Breast epithelium (tissue), 4 donors: ENCODE data around the gene RAI1. TPM values are rescaled to one million over a fixed set of nuclear protein-coding genes. Genes with fewer than 3 reads are reported as not detected.
A peak's percentile ranks its signal among the peaks of the same experiment; 100 is the strongest.

Source experiments
- DNase-seq, 2 donors: peaks; one replicate each; pipeline ENCODE4 v3.0.0-alpha.2; 2019; ENCODE audit warnings: low spot score in 2 of 2
- H3K27ac ChIP-seq, 2 donors: fragments of 200-600 bp; sonication (generic) in 1 of 2; one replicate each; pipeline ENCODE4 v1.5.1; 2016 to 2019; ENCODE audit warnings: mild to moderate bottlenecking in 1 of 2
- H3K27me3 ChIP-seq, 2 donors: fragments of 200-600 bp; sonication (generic) in 1 of 2; one replicate each; pipeline versions ENCODE4 v1.5.1 to v1.6.0; 2017 to 2019; ENCODE audit warnings: control low read depth in 1 of 2, mild to moderate bottlenecking in 1 of 2
- H3K36me3 ChIP-seq: fragments of 200-600 bp; one replicate; pipeline ENCODE4 v1.5.1; 2019
- H3K4me1 ChIP-seq, 2 donors: fragments of 200-600 bp; sonication (generic); one replicate each; pipeline ENCODE4 v1.5.1; 2016 to 2019; ENCODE audit warnings: control low read depth in 1 of 2
- H3K4me3 ChIP-seq, 3 donors: fragments of 200-600 bp; sonication (generic); 1 replicate in 2 of 3; 2 replicates in 1 of 3; pipeline ENCODE4 v1.5.1; 2016 to 2019; ENCODE audit warnings: mild to moderate bottlenecking in 3 of 3, moderate library complexity in 2 of 3
- H3K9me3 ChIP-seq, 2 donors: fragments of 200-600 bp; sonication (generic) in 1 of 2; one replicate each; pipeline ENCODE4 v1.5.1; 2016 to 2019; ENCODE audit warnings: control low read depth in 1 of 2
- POLR2A ChIP-seq: fragments of 450-650 bp; IDR thresholded peaks from one replicate; pipeline ENCODE4 v1.6.1; 2016; ENCODE audit warnings: antibody characterized with exemption, mild to moderate bottlenecking, moderate library complexity
- POLR2AphosphoS5 ChIP-seq, 3 donors: sonication (generic); formaldehyde crosslinking; IDR thresholded peaks; one replicate each; pipeline ENCODE4 v1.6.1; 2017; ENCODE audit warnings: antibody characterized with exemption in 3 of 3
- intact Hi-C: fragments of 100-400 bp; cut with DNase I; formaldehyde crosslinking; loops from one replicate; pipeline ENCODE4 v1.15.1; 2023; ENCODE audit warnings: low total_unique reads
- total RNA-seq, 3 donors: library from RNA; depleted of rRNA; stranded (reverse); fragments of >200 nt; gene quantifications; one replicate each; pipeline ENCODE4 v1.1.0, GENCODE V29; 2016
- TF ChIP-seq, protein P1 (sequence below), 3 donors: fragments of 450-650 bp; IDR thresholded peaks; one replicate each; pipeline ENCODE4 v1.5.1; 2016 to 2017; ENCODE audit warnings: antibody characterized with exemption in 3 of 3, mild to moderate bottlenecking in 3 of 3, moderate library complexity in 3 of 3

Gene RAI1
- total RNA-seq, 3 donors from 2014 or later: 5.6 to 25.6 (median 20.6) TPM

DNA sequence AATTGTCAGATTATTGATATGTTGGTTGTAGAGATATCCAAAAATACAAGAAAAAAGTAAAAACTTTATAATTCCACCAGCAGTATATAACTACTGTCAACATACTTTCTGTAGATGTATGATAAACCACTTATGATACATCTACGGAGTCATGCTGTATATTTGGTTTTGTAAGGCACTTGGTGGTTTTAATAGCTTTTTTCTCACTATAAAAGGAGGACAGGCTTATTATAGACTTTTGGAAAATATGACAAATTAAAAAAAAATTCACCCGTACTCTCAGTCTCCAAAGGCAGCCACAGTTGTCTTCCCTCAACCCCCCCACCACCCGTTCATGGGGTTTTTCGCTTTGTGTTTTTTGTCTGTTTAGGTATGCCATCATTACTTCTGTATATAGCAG lies 14.8 kb downstream of the RAI1 start:
- H3K9me3 ChIP-seq: no peaks in the 10 kb centered on the region
- no peaks in the 10 kb centered on the region for H3K27me3 ChIP-seq
- no peaks in the 10 kb centered on the region for H3K36me3 ChIP-seq
- H3K27ac ChIP-seq: peak overlapping the region; percentile 99 to 100
- H3K4me1 ChIP-seq: peaks cover 33 to 73% of the 10 kb centered on the region in 2 donors
- no peak for DNase-seq
- intact Hi-C loops: no loop called here
- no peak for TF ChIP-seq POLR2AphosphoS5 (IDR thresholded peaks at IDR 0.05)
- no peak for TF ChIP-seq POLR2A
- TF ChIP-seq, protein P1, sequence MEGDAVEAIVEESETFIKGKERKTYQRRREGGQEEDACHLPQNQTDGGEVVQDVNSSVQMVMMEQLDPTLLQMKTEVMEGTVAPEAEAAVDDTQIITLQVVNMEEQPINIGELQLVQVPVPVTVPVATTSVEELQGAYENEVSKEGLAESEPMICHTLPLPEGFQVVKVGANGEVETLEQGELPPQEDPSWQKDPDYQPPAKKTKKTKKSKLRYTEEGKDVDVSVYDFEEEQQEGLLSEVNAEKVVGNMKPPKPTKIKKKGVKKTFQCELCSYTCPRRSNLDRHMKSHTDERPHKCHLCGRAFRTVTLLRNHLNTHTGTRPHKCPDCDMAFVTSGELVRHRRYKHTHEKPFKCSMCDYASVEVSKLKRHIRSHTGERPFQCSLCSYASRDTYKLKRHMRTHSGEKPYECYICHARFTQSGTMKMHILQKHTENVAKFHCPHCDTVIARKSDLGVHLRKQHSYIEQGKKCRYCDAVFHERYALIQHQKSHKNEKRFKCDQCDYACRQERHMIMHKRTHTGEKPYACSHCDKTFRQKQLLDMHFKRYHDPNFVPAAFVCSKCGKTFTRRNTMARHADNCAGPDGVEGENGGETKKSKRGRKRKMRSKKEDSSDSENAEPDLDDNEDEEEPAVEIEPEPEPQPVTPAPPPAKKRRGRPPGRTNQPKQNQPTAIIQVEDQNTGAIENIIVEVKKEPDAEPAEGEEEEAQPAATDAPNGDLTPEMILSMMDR (IDR thresholded peaks at IDR 0.05): no peak
- H3K4me3 ChIP-seq: no peak overlapping the region

DNA sequence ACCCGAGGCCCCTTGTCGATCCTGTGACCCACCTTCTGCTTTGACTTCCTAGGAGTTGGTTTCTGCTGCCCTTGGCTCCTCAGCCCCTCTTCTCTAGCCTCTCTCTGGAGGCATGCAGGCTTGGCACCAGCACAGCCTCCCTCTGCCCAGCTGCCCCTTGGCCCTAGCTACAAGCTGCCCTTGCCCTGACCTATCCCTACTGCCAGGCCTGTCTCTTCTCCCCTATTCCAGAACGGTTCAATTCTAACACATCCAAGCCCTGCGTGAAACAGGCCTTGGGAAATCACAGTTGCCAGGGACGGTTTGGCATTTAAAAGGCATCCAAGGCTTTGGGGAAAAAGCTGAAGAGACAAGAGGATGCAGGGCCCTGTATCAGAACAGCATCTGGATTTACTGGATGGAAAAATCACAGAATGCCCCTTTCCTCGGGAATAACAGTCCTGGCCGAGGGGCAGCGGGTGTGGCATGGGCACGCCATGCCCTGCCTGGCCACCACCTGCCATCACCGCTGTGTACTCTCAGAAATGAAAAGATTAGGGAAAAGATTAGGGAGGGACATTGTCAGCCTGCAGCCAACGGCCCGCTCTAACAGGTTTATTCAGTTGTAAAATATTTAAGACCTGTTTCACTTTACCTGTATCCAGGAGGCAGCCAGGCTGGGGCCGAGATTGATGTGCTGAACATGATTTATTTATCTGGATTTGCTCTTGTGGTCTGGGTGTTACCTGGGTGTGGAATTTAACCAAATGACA lies 15.8 kb downstream of the RAI1 start:
- no peaks in the 10 kb centered on the region for H3K9me3 ChIP-seq
- H3K36me3 ChIP-seq: no peaks in the 10 kb centered on the region
- no peaks in the 10 kb centered on the region for H3K27me3 ChIP-seq
- H3K4me3 ChIP-seq: peak overlapping the region in 1 of 3 donors; percentile 6
- H3K4me1 ChIP-seq: peaks cover 28 to 64% of the 10 kb centered on the region in 2 donors
- no peak for TF ChIP-seq POLR2AphosphoS5 (IDR thresholded peaks at IDR 0.05)
- TF ChIP-seq, protein P1 (IDR thresholded peaks at IDR 0.05): no peak
- no peak for TF ChIP-seq POLR2A
- H3K27ac ChIP-seq: peak overlapping the region; percentile 99 to 100
- no peak for DNase-seq
- intact Hi-C loops: no loop called here

DNA sequence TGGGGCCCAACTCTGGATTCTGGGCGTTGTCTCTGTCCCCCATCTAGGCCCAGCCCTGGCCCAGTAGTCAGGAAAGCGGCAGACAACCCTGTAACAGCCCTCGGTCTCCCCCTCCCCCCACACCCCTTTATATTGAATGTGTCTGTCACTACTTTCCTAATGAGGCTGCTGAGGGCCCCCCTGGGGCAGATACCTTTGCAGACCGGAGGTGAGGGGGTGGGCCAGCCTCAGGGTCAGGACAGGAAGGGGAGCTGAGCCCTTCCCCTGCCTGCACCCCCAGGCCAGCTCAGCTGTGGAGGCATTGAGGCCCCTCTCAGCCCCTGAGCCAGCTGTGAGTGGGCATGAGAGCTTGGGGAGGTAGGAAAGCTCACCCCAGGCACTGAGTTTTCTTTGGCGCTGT lies 17.1 kb downstream of the RAI1 start:
- Histone ChIP-seq H3K4me1 (peaks cover 20 to 51% of the 10 kb centered on the region in 2 donors), H3K9me3 (no peaks in the 10 kb centered on the region), H3K27me3 (no peaks in the 10 kb centered on the region), H3K36me3 (no peaks in the 10 kb centered on the region), H3K4me3 (no peak overlapping the region), H3K27ac (peak overlapping the region; percentile 99 to 100)
- TF ChIP-seq POLR2A (no peak), POLR2AphosphoS5 (IDR thresholded peaks at IDR 0.05) (no peak)
- TF ChIP-seq, protein P1 (IDR thresholded peaks at IDR 0.05): no peak
- DNase-seq: no peak
- intact Hi-C loops: no loop called here

DNA sequence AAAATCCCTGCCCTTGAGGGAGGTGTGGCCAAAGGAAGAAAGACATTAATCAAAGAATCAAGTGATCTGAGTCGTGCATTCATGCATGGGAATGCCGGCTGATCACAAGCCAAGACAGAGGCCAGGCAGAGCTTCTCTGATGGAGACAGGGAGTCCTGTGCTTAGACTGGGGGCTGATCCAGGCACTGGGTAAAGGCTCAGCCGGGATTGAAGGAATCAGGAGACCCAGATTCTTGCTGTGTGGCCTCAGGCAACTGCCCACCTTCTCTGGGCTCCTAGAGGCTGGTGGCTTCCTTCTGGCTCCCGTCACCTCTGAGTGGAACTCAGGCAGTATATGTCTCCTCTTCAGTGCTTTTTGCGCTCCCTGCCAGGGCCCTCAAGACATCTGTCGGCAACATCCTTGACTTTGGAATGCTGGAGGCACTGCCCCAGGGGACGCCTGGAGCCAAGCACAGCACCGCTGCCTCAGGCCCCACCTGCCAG lies 17.7 kb downstream of the RAI1 start:
- peak overlapping the region; percentile 99 to 100 for H3K27ac ChIP-seq
- TF ChIP-seq, protein P1 (IDR thresholded peaks at IDR 0.05): no peak
- TF ChIP-seq POLR2A (no peak), POLR2AphosphoS5 (IDR thresholded peaks at IDR 0.05) (no peak)
- H3K36me3 ChIP-seq: no peaks in the 10 kb centered on the region
- H3K9me3 ChIP-seq: no peaks in the 10 kb centered on the region
- H3K4me3 ChIP-seq: no peak overlapping the region
- intact Hi-C loops: no loop called here
- H3K4me1 ChIP-seq: peaks cover 22 to 49% of the 10 kb centered on the region in 2 donors
- no peaks in the 10 kb centered on the region for H3K27me3 ChIP-seq
- DNase-seq: no peak

DNA sequence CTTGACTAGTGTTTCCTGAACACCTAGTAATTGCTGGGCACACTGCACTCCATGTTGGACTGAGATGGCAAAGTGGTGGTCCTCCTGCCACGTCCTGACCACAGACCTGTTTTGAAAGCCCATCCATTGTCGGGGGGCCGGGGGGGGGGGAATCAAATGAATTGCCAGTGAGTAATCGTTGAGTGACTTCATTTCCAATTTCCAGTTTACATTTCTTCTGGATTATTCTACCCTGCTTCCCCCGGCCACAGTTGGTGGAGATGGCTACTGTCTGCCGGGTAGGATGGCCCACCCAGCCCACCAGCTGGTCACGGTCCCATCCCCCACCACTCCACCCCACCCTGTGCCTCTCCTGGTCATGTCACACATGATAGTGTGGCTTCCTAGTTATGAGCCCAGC lies 18.2 kb downstream of the RAI1 start:
- H3K36me3 ChIP-seq: no peaks in the 10 kb centered on the region
- no peaks in the 10 kb centered on the region for H3K27me3 ChIP-seq
- intact Hi-C loops: no loop called here
- H3K4me3 ChIP-seq: no peak overlapping the region
- no peak for DNase-seq
- no peak for TF ChIP-seq POLR2A
- peaks cover 22 to 46% of the 10 kb centered on the region in 2 donors for H3K4me1 ChIP-seq
- no peaks in the 10 kb centered on the region for H3K9me3 ChIP-seq
- H3K27ac ChIP-seq: peak overlapping the region; percentile 99 to 100
